HepG2 (cell line): Measurements from ENCODE around the gene ABCG5. TPM values are rescaled to one million over a fixed set of nuclear protein-coding genes. Genes with fewer than 3 reads are reported as not detected.

Source experiments
- CBX2 ChIP-seq, 2 experiments: fragments of 200-600 bp in 1 of 2; sonication (generic); formaldehyde crosslinking in 1 of 2; IDR thresholded peaks; 2 replicates each; pipeline versions ENCODE4 v1.7.0 to v1.8.1; 2018 to 2022; ENCODE audit warnings: low read depth in 2 of 2, low read length in 1 of 2, mild to moderate bottlenecking in 1 of 2, missing genetic modification reagents in 1 of 2
- CBX5 ChIP-seq: sonication (generic); formaldehyde crosslinking; IDR thresholded peaks from 2 replicates; pipeline ENCODE4 v1.4.0; 2020; ENCODE audit warnings: missing genetic modification reagents, borderline replicate concordance
- CHD2 ChIP-seq: IDR thresholded peaks from 2 replicates; pipeline ENCODE4 v1.6.1; 2011; ENCODE audit warnings: low read depth, low read length, improper control_type of control experiment
- DZIP1 ChIP-seq: sonication (generic); formaldehyde crosslinking; IDR thresholded peaks from 2 replicates; pipeline ENCODE4 v1.5.0; 2020; ENCODE audit warnings: mild to moderate bottlenecking, missing genetic modification reagents
- ERF ChIP-seq: IDR thresholded peaks from 2 replicates; pipeline ENCODE4 v1.6.1; 2018; ENCODE audit warnings: missing biosample characterization, missing genetic modification reagents
- IKZF5 ChIP-seq: IDR thresholded peaks from 2 replicates; pipeline ENCODE4 v1.6.1; 2018; ENCODE audit warnings: missing genetic modification reagents, mild to moderate bottlenecking, missing compliant biosample characterization
- JUND ChIP-seq: sonication (generic); formaldehyde crosslinking; IDR thresholded peaks from 2 replicates; pipeline ENCODE4 v1.8.0; 2022; ENCODE audit warnings: mild to moderate bottlenecking, missing genetic modification reagents
- NAIF1 ChIP-seq: sonication (generic); formaldehyde crosslinking; IDR thresholded peaks from 2 replicates; pipeline ENCODE4 v1.5.0; 2020; ENCODE audit warnings: mild to moderate bottlenecking, missing genetic modification reagents, borderline replicate concordance
- TMF1 ChIP-seq: sonication (generic); formaldehyde crosslinking; IDR thresholded peaks from 2 replicates; pipeline ENCODE4 v1.8.1; 2022; ENCODE audit warnings: low read depth, missing genetic modification reagents
- UBTF ChIP-seq: sonication (generic); formaldehyde crosslinking; IDR thresholded peaks from 2 replicates; pipeline ENCODE4 v1.4.0; 2020; ENCODE audit warnings: mild to moderate bottlenecking, missing genetic modification reagents
- ZBTB3 ChIP-seq: sonication (generic); formaldehyde crosslinking; IDR thresholded peaks from 2 replicates; pipeline ENCODE4 v1.4.0; 2020; ENCODE audit warnings: low read depth, mild to moderate bottlenecking, moderate library complexity, missing genetic modification reagents, borderline replicate concordance
- ZBTB49 ChIP-seq: sonication (generic); formaldehyde crosslinking; IDR thresholded peaks from 2 replicates; pipeline ENCODE4 v1.4.0; 2020; ENCODE audit warnings: missing genetic modification reagents, borderline replicate concordance
- ZFY ChIP-seq: sonication (generic); formaldehyde crosslinking; IDR thresholded peaks from 2 replicates; pipeline ENCODE4 v1.4.0; 2020; ENCODE audit warnings: missing genetic modification reagents
- ZNF274 ChIP-seq: sonication (generic); formaldehyde crosslinking; IDR thresholded peaks from 2 replicates; pipeline ENCODE4 v1.5.1; 2020; ENCODE audit warnings: mild to moderate bottlenecking, missing genetic modification reagents
- ZNF335 ChIP-seq: sonication (generic); formaldehyde crosslinking; IDR thresholded peaks from 2 replicates; pipeline ENCODE4 v1.4.0; 2020; ENCODE audit warnings: missing genetic modification reagents
- ZNF337 ChIP-seq: sonication (generic); formaldehyde crosslinking; IDR thresholded peaks from 2 replicates; pipeline ENCODE4 v1.5.1; 2020; ENCODE audit warnings: missing genetic modification reagents, low read depth, mild to moderate bottlenecking, borderline replicate concordance
- ZNF430 ChIP-seq: sonication (generic); formaldehyde crosslinking; IDR thresholded peaks from 2 replicates; pipeline ENCODE4 v1.9.0; 2021; ENCODE audit warnings: mild to moderate bottlenecking, missing genetic modification reagents
- ZSCAN29 ChIP-seq: sonication (generic); formaldehyde crosslinking; conservative IDR thresholded peaks from 2 replicates; pipeline ENCODE4 v1.4.0; 2020; ENCODE audit warnings: mild to moderate bottlenecking, missing genetic modification reagents
- polyA plus RNA-seq, 8 experiments: library from polyadenylated mRNA; depleted of rRNA in 3 of 8; stranded (reverse) in 7 of 8; unstranded in 1 of 8; fragments of >200 nt; fragmentation: Illumina TruSeq in 4 of 8; extraction: Trizol in 4 of 8; gene quantifications; 2 replicates each; pipeline versions ENCODE4 v1.2.1 to v1.2.3, GENCODE V29; 2011 to 2016; ENCODE audit warnings: low read depth in 4 of 8, missing spikeins in 1 of 8, mixed read lengths in 1 of 8; ENCODE audit not compliant: insufficient read depth in 1 of 8
- total RNA-seq, 5 experiments: library from RNA; depleted of rRNA; stranded (reverse); fragments of >200 nt; fragmentation: Illumina TruSeq; extraction: Trizol; gene quantifications; 2 replicates each; pipeline ENCODE4 v1.2.3, GENCODE V29; 2016; ENCODE audit warnings: low read depth in 1 of 5

ABCG5 gene
- total and polyA plus RNA-seq, 2 of the 13 experiments (the other 11 are each of a cell fraction or from before 2014, with no cell fraction given) = 15.1 to 39.0 TPM

GRCh38 chr2:43773876-43774613, 64.6 kb downstream of the ABCG5 start, which contains the start of gene DYNC2LI1 (continued):
- no peak for TF ChIP-seq CBX2 (IDR thresholded peaks at IDR 0.05; ENCODE audit: low read depth, low read length)
- no peak; the same call in 1 of the 2 replicates for TF ChIP-seq CBX2 (CRISPR knock-in tag; IDR thresholded peaks at IDR 0.05; ENCODE audit: low read depth)
- no peak; the same call in 1 of the 2 replicates for TF ChIP-seq DZIP1 (CRISPR knock-in tag)
- TF ChIP-seq ZBTB3 (CRISPR knock-in tag) = no peak
- TF ChIP-seq CBX5 (CRISPR knock-in tag) = peak; percentile 13; the same call in 1 of the 2 replicates
- peak; percentile 91 for TF ChIP-seq IKZF5 (CRISPR knock-in tag)
- peak; percentile 54; the same call in 1 of the 2 replicates for TF ChIP-seq ZNF337 (CRISPR knock-in tag)
- peak; percentile 94 for TF ChIP-seq NAIF1 (CRISPR knock-in tag)
- TF ChIP-seq ZFY (CRISPR knock-in tag) = peak; percentile 98
- TF ChIP-seq ZNF274 (CRISPR knock-in tag) = peak; percentile 91
- TF ChIP-seq ERF (CRISPR knock-in tag) = peak; percentile 70; the same call in 1 of the 2 replicates
- no peak for TF ChIP-seq ZBTB49 (CRISPR knock-in tag)
- TF ChIP-seq JUND = 0 out of 2 replicates have a peak, but pooled peaks have one; percentile 25
- TF ChIP-seq ZNF430 (CRISPR knock-in tag) = no peak
- no peak for TF ChIP-seq UBTF (CRISPR knock-in tag)
- peak; percentile 61; the same call in 1 of the 2 replicates for TF ChIP-seq ZNF335 (CRISPR knock-in tag)
- 0 out of 2 replicates have a peak, but pooled peaks have one; percentile 78 for TF ChIP-seq TMF1 (CRISPR knock-in tag)
- TF ChIP-seq ZSCAN29 (CRISPR knock-in tag) = 0 out of 2 replicates have a peak, but pooled peaks have one; percentile 67
- peak; percentile 35; the same call in 1 of the 2 replicates for TF ChIP-seq CHD2
